ENCODE results near the gene CAPN8.

The CAPN8 gene

GRCh38 chr1:223665592-223666312, at the start of gene CAPN8:
Gene CAPN8, minus strand, starts transcription at chr1:223665701. Its CDS starts 55 bp downstream, at chr1:223665646.
- no peak for DNase-seq

DNA sequence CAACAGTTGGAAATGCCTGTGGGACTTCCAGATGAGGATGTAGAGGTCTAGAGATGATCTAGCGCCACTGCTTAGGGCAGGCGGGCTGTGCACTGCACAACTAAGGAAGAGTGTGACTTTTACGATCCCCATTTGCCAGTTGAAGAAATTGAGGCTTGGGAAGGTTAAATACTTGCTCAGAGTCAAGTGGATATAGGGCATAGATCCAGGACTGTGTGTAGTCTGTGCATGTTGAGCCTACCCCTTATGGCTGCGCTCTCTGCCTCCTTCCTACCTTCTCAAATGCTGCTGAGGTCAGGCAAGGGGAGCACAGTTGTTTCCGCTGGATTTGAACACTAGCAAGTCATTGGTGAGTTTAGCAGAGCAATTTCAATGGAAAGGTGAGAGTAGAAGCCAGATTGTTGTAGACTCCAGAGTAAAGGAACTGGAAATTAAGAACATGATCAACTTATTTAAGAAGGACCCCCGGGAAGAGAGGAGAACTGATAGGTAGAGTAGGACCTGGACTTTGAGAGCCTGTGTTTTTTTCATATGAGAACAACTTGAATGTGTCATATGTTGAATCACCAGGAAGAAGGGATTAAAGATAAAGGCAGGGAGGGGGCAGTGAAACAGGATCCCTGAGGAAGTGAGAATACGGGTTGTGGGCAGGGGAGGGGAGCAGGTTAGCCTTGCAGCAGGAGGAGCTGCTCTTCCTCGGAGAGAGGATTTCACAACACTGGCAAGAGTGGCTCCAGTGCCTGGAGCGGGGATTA, 49.5 kb upstream of the CAPN8 start:
- no peak for DNase-seq

- DNase-seq: no peak
These were observed 48.9 kb upstream of the CAPN8 start for GRCh38 chr1:223714421-223714724.

GRCh38 chr1:223713546-223714420, 48.3 kb upstream of the CAPN8 start:
- no peak for DNase-seq

GRCh38 chr1:223712850-223713474, 47.5 kb upstream of the CAPN8 start:
- DNase-seq: peak; percentile 79

DNA sequence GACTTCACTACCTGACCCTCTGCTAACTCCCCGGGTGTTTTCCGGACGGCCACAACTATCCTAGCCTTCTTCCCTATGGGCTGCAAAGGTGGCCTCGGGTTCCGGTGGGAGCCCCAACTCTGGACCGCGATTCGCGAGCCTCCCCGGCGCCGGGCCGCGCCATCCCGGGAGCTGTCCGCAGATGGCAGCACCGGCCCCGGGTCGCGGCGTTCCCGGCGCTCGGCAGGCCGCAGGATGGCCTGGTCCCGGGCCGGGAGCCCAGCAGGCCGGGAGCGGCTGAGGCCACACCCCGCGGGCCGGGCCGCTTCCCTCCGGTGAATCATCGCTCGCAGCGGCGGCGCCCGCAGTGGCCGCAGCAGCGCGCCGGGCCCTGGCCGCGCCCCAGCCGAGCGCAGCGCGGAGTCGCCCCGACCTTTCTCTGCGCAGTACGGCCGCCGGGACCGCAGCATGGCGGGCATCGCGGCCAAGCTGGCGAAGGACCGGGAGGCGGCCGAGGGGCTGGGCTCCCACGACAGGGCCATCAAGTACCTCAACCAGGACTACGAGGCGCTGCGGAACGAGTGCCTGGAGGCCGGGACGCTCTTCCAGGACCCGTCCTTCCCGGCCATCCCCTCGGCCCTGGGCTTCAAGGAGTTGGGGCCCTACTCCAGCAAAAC, 46.8 kb upstream of the CAPN8 start, which contains the start of gene CAPN2:
Gene CAPN2, plus strand, starts transcription at position 346 of the 656 bp plus-strand sequence. Its CDS starts 102 bp downstream, at position 448.
- peak; percentile 86 for DNase-seq

DNA sequence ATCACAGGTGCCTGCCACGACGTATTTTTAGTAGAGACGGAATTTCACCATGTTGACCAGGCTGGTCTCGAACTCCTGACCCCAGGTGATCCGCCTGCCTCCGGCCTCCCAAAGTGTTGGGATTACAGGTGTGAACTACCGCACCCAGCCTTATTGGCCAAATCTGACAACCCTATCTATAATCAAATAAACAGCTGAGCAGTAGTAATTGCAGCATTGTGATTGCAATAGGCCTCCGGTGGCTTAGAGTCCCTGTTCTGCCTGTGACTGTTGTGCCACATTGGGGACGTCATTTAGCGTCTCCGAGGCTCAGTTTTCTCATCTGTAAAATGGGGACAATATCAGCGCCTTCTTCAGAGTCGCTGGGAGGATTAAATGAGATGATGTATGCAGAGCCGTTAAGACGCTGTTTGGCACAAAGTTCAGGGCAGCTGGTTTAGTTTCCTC, 46.3 kb upstream of the CAPN8 start:
- no peak for DNase-seq

GRCh38 chr1:223711173-223711572, 45.7 kb upstream of the CAPN8 start:
- no peak for DNase-seq

DNA sequence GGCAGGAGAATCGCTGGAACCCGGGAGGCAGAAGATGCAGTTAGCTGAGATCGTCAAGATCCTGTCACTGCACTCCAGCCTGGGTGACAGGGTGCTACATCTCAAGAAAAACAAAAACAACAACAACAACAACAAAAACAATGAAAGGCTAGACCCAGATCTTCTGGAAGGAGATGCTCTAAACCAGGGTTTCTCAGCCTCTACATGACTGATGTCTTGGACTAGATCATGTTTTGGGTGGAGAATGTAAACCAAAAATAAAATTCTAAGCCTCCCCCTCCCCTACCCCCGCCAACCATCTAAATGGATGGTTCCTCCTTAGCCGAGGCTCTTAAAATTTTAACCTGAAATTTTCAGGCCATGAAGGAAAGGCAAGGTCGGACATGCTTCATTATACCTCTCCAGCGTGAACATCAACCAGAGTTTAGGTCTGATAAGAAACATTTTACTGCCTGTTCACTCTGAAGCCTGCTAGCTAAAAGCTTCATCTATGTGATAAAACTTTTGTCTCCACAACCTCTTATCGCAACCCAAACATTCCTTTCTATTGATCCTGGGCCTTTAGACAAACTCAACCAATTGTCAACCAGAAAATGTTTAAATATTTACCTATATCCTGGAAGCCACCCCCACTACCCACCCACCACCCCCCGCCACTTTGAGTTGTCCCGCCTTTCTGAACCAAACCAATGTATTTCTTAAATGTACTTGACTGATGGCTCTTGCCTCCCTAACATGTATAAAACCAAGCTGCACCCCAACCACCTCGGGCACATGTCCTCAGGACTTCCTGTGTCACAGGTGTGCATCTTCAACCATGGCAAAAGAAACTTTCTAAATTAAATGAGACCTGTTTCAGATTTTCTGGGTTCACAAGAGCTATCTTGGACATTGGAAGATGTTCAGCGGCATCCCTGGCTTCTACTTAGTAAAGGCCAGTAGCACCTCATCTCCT, 45.0 kb upstream of the CAPN8 start:
- no peak for DNase-seq

DNA sequence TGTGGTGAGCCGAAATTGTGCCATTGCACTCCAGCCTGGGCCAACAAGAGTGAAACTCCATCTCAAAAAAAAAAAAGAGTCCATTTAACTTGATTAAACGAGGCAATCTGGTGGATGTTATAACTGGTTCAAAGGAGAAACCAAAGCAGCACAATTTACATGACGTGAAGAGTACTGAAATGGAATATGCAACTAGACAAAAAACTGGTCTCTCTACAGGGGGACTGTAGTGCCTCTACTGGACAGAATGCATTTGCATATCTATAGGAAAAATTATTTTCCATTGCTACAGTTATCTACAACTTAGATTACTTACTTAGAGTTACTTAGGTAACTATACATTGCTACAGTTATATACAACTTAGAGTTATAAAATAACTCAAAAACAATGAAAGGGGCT, 44.1 kb upstream of the CAPN8 start:
- peak; percentile 25 for DNase-seq

GRCh38 chr1:223708651-223709268, 43.3 kb upstream of the CAPN8 start:
- no peak for DNase-seq

- DNase-seq: no peak
These were observed 42.5 kb upstream of the CAPN8 start for GRCh38 chr1:223708001-223708359.

DNA sequence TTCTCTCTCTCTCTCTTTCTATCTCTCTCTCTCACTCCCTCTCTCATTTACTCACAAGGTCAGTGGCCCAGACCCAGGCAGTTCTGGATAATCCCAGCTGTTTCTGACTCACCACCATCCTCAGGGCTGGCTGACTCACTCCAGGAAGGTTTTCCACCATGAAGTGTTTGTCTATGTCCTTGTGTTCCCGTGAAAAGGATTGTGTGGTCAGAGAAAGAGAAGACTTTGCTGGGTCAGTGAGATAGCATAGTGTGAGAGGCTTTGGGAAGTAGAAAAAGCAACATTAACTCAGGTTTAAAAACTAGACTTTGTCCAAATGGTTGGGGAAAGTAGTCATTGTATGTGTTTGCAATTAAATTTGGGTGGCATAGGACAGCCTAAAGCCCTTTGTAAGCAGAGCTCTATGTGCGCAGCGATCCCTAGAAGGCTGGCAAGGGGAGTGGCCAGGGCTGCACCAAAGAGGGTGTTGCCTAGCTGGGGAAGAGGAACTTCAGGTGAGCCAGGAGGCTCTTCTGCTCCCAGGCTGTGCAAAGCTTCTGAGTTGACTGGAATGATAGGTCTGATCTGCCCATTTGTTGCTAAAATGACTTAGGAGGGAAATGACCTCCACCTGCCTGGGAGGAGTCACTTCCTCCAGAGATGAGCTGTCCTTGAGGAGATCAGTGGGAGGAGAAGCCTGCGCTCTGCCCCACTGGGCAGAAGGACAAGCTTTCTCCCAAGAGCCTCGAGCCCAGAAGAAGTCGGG, 41.9 kb upstream of the CAPN8 start:
- peak; percentile 39 for DNase-seq

GRCh38 chr1:223706077-223706973, 40.8 kb upstream of the CAPN8 start:
- DNase-seq: peak; percentile 83

DNA sequence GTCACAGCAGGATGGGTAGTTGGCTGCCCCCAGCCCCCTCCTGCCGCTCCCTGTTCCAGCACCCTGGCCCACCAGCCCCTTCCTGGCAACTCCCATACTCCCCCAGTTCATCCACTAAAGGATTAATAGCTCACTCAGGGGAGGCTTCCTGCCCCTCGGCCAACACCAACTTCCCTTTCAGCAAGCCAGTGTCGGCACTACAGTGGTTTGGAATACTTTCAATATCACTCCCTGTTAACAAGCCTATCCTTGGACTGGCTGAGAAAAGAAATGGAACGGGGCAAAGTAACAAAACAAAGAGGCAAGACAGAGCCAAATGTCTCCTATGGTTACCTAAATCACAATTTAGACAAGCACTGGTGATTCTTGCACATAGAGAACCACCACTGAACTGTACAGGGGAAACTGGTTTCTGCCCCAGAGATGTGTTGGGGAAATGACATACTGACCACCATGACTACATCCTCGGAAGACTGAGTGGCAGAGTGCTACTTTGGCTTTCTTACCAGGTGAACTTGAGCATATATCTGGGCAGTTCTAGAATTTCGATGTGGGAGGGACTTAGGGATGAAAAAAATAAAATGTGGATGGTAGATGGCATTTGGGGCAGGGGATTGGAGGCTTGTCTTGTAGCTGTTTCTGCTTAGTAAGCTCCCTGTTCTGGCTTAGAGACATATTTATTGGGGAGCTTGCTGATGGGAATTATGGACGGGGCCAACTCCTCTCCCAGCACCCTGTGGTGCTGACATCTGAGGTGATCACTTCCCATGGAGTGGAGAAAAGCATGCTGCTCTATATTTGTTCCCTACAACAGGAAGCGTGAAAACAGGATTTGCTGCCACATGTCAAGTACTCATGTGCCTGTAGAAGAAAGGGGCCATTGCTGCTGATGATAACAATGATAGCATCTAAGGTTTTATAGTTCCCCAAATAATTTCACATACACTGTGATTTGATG, 39.7 kb upstream of the CAPN8 start:
- DNase-seq: no peak

DNA sequence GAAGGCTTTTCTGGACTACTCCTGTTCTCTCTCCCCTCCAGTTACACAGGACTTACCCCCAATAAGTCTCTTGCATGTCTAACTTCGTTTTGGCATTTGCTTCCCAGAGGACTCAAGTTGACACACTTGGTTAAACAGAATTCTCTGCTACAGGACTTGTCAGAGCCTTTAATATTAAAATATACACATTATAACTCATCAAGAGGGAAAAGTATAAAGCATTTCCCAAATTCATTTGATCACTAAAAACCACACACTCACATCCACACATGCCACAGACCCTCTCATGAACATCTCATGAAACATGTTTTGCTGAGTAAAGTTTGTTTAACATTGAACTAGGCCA, 38.1 kb upstream of the CAPN8 start:
- DNase-seq: no peak
